Mesodermal cell (in vitro differentiated cells): ENCODE data around the gene SLC9A9.

Experiments used
- H3K27ac ChIP-seq: 2 replicates; pipeline ENCODE4 v1.7.0; 2013; ENCODE audit warnings: mild to moderate bottlenecking, low read depth, low read length, moderate library complexity; ENCODE audit not compliant: severe bottlenecking
- H3K36me3 ChIP-seq: 2 replicates; pipeline ENCODE4 v1.7.1; 2013; ENCODE audit warnings: mild to moderate bottlenecking, low read length, moderate library complexity; ENCODE audit not compliant: control insufficient read depth, insufficient read depth
- H3K4me1 ChIP-seq: one replicate; pipeline ENCODE4 v1.7.1; 2013; ENCODE audit warnings: mild to moderate bottlenecking, low read length; ENCODE audit not compliant: insufficient read depth, control insufficient read depth, poor library complexity, severe bottlenecking
- H3K4me3 ChIP-seq: 2 replicates; pipeline ENCODE4 v1.7.0; 2013; ENCODE audit warnings: low read length, control low read depth, mild to moderate bottlenecking; ENCODE audit not compliant: insufficient read depth, poor library complexity, severe bottlenecking; ENCODE audit errors: extremely low read depth
- H3K9me3 ChIP-seq: 2 replicates; pipeline ENCODE4 v1.7.1; 2013; ENCODE audit warnings: mild to moderate bottlenecking, low read length, moderate library complexity; ENCODE audit not compliant: control insufficient read depth
- WGBS, 2 experiments: methylation state at CpG; one replicate each; pipeline ENCODE4 v1.1.5; 2013; ENCODE audit warnings: missing lambda C conversion rate in 2 of 2; ENCODE audit not compliant: insufficient coverage in 2 of 2; 5-methylcytosine and 5-hydroxymethylcytosine counted together

Gene SLC9A9

GRCh38 chr3:143384076-143384475 is 464.2 kb downstream of the SLC9A9 start:
- no peaks in the 10 kb centered on the region for H3K9me3 ChIP-seq
- no peak overlapping the region for H3K4me3 ChIP-seq
- H3K36me3 ChIP-seq = no peaks in the 10 kb centered on the region
- no peaks in the 10 kb centered on the region for H3K4me1 ChIP-seq
- WGBS, 2 experiments = 89 to 100% methylated on average over 1 of the region's 2 CpGs
- H3K27ac ChIP-seq = no peak overlapping the region

- Histone ChIP-seq H3K4me1 (no peaks in the 10 kb centered on the region), H3K36me3 (no peaks in the 10 kb centered on the region), H3K4me3 (no peak overlapping the region), H3K9me3 (no peaks in the 10 kb centered on the region), H3K27ac (no peak overlapping the region)
Observed at GRCh38 chr3:143383421-143383820, 464.8 kb downstream of the SLC9A9 start.

- 63% methylated on average over 1 of the region's 1 CpG; no CpG with 5 or more reads in 1 of the 2 experiments for WGBS, 2 experiments
- Histone ChIP-seq H3K4me1 (no peaks in the 10 kb centered on the region), H3K27ac (no peak overlapping the region), H3K9me3 (no peaks in the 10 kb centered on the region), H3K4me3 (no peak overlapping the region), H3K36me3 (no peaks in the 10 kb centered on the region)
Observed at GRCh38 chr3:143382816-143383215, 465.5 kb downstream of the SLC9A9 start.

DNA sequence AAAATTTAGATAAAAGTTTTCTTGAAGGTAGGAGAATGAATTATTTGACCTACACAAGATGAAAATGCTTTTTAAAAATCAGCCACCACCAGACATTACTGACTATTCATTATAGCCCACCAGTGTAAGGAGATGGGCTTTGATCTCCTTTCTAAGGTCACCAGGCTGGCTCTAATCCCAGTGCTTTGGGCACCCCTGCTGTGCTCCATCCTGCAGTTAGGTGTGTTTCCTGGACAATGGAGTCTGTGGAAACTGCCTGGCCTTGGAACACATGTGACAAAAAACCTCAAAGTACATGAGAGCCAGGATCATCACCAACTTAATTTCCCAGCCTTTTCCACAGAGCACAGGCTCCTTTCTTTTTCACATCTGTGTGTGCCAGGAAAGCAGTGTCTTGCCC is 467.8 kb downstream of the SLC9A9 start:
- Histone ChIP-seq H3K4me1 (no peaks in the 10 kb centered on the region), H3K27ac (no peak overlapping the region), H3K36me3 (no peaks in the 10 kb centered on the region), H3K9me3 (no peaks in the 10 kb centered on the region), H3K4me3 (no peak overlapping the region)

DNA sequence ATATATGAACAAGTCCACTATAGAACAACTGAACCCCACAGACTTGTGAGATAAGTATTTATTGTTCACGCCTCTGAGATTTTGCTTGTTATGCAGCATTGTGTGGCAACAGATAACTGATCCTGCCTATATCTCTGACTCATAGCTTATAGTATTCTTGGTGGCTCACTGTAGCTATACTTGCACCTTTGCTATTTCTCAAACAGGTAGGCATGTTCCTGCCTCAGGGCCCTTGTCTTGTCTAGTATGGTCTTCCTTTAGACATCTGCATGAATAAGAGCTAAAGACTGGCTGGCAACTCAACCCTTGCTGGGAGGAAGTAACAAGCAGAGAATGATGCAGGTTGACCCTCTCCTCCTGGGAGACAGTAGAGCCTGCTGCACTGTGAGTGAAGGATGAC is 472.6 kb downstream of the SLC9A9 start:
- Histone ChIP-seq H3K27ac (no peak overlapping the region), H3K4me1 (no peaks in the 10 kb centered on the region), H3K36me3 (no peaks in the 10 kb centered on the region), H3K4me3 (no peak overlapping the region), H3K9me3 (no peaks in the 10 kb centered on the region)
- WGBS, 2 experiments = no CpG with 5 or more reads among the region's 1 CpG

- Histone ChIP-seq H3K36me3 (no peaks in the 10 kb centered on the region), H3K27ac (no peak overlapping the region), H3K4me1 (no peaks in the 10 kb centered on the region), H3K4me3 (no peak overlapping the region), H3K9me3 (no peaks in the 10 kb centered on the region)
- 100% methylated on average over 1 of the region's 1 CpG for WGBS, 2 experiments
Observed at GRCh38 chr3:143367171-143367570, 481.1 kb downstream of the SLC9A9 start.

GRCh38 chr3:143366672-143367071 is 481.6 kb downstream of the SLC9A9 start:
- 100% methylated on average over 1 of the region's 1 CpG; no CpG with 5 or more reads in 1 of the 2 experiments for WGBS, 2 experiments
- Histone ChIP-seq H3K4me1 (no peaks in the 10 kb centered on the region), H3K4me3 (no peak overlapping the region), H3K36me3 (no peaks in the 10 kb centered on the region), H3K27ac (no peak overlapping the region), H3K9me3 (no peaks in the 10 kb centered on the region)

DNA sequence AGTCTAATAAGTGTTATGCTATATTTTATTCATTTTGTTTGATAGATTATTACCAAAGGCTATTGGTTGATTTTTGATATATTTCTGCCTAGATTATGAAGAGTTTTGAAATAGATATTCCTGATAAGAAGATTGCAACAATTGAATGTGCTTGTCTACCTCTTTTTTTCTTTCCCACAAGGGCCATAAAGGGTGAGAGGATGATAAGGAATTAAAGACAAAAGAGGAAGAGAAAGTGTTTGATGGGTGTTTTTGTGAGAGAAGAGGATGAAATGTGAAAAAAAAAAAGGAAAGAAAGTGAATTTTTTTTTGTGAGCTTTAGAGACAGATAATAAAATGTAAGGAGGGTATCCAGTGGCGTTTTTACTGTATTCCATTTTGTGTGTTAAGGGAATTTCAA is 484.3 kb downstream of the SLC9A9 start:
- Histone ChIP-seq H3K4me1 (no peaks in the 10 kb centered on the region), H3K4me3 (no peak overlapping the region), H3K36me3 (no peaks in the 10 kb centered on the region), H3K9me3 (no peaks in the 10 kb centered on the region), H3K27ac (no peak overlapping the region)
- no CpG with 5 or more reads among the region's 1 CpG for WGBS, 2 experiments

- H3K4me1 ChIP-seq = no peaks in the 10 kb centered on the region
- no peaks in the 10 kb centered on the region for H3K36me3 ChIP-seq
- H3K9me3 ChIP-seq = no peaks in the 10 kb centered on the region
- 86% methylated on average over 1 of the region's 3 CpGs; no CpG with 5 or more reads in 1 of the 2 experiments for WGBS, 2 experiments
- H3K4me3 ChIP-seq = no peak overlapping the region
- H3K27ac ChIP-seq = no peak overlapping the region
Observed at GRCh38 chr3:143363276-143363675, 485.0 kb downstream of the SLC9A9 start.

- no peaks in the 10 kb centered on the region for H3K4me1 ChIP-seq
- H3K9me3 ChIP-seq = no peaks in the 10 kb centered on the region
- no peak overlapping the region for H3K27ac ChIP-seq
- no peaks in the 10 kb centered on the region for H3K36me3 ChIP-seq
- no peak overlapping the region for H3K4me3 ChIP-seq
- 20 to 100% methylated on average over 1 to 2 of the region's 2 CpGs for WGBS, 2 experiments
Observed at GRCh38 chr3:143362115-143362991, 485.9 kb downstream of the SLC9A9 start.

DNA sequence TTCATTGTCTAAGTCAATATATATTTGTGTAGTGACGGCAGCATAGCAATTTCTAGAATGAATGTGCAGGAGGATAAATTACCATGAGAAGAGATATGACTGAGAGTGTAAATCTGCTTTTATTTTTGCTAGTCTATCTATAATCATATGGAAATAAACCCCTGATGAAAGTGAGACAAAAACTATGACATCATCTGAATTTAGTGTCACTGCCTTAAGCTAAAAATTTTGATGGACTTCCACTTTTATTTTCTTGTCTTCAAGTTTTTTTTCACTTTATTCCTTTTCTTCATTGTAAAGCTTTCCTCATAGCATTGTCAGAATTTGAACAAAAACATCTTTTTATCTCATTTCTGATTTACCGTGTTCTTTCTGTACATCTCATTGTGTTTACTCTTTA is 486.7 kb downstream of the SLC9A9 start:
- Histone ChIP-seq H3K4me3 (no peak overlapping the region), H3K9me3 (no peaks in the 10 kb centered on the region), H3K4me1 (no peaks in the 10 kb centered on the region), H3K27ac (no peak overlapping the region), H3K36me3 (no peaks in the 10 kb centered on the region)
- no CpG with 5 or more reads among the region's 2 CpGs for WGBS, 2 experiments
